KMS-11 (cell line): Measurements from ENCODE around the gene TRIM44.

Experiments
- H2AFZ ChIP-seq: fragments of 200-600 bp; sonication (generic); 2 replicates; pipeline ENCODE4 v1.6.1; 2016; ENCODE audit warnings: antibody characterized with exemption, mixed run types, low read depth
- H3K27ac ChIP-seq: fragments of 200-600 bp; sonication (generic); 2 replicates; pipeline ENCODE4 v1.6.1; 2016; ENCODE audit warnings: mild to moderate bottlenecking, mixed run types
- H3K27me3 ChIP-seq: fragments of 200-600 bp; sonication (generic); 2 replicates; pipeline ENCODE4 v1.6.1; 2017; ENCODE audit warnings: mild to moderate bottlenecking, low read depth, mixed run types, moderate library complexity; ENCODE audit not compliant: insufficient read depth
- H3K36me3 ChIP-seq: fragments of 200-600 bp; sonication (generic); 2 replicates; pipeline ENCODE4 v1.6.1; 2017; ENCODE audit warnings: mild to moderate bottlenecking, mixed run types; ENCODE audit not compliant: insufficient read depth
- H3K4me1 ChIP-seq: fragments of 200-600 bp; sonication (generic); 2 replicates; pipeline ENCODE4 v1.6.1; 2016; ENCODE audit warnings: mild to moderate bottlenecking, low read depth, mixed run types; ENCODE audit not compliant: poor library complexity, severe bottlenecking
- H3K4me2 ChIP-seq: fragments of 200-600 bp; sonication (generic); 2 replicates; pipeline ENCODE4 v1.7.0; 2016; ENCODE audit warnings: mild to moderate bottlenecking, mixed run types
- H3K4me3 ChIP-seq: fragments of 200-600 bp; sonication (generic); IDR thresholded peaks from 2 replicates; pipeline ENCODE4 v1.6.1; 2017; ENCODE audit warnings: low read depth, low read length, mixed read lengths; ENCODE audit not compliant: insufficient read depth
- H3K79me2 ChIP-seq: fragments of 200-600 bp; sonication (generic); 2 replicates; pipeline ENCODE4 v1.6.1; 2016; ENCODE audit warnings: low read depth, mixed run types; ENCODE audit not compliant: insufficient read depth
- H3K9ac ChIP-seq: fragments of 200-600 bp; sonication (generic); 2 replicates; pipeline ENCODE4 v1.6.1; 2016; ENCODE audit warnings: mild to moderate bottlenecking, mixed run types
- H4K20me1 ChIP-seq: fragments of 200-600 bp; sonication (generic); 2 replicates; pipeline ENCODE4 v1.6.1; 2016; ENCODE audit warnings: mild to moderate bottlenecking, mixed run types; ENCODE audit not compliant: insufficient read depth
- TF ChIP-seq, protein P1 (sequence below): fragments of 200-600 bp; sonication (generic); conservative IDR thresholded peaks from 2 replicates; pipeline ENCODE4 v1.6.1; 2017; ENCODE audit warnings: low read depth, mild to moderate bottlenecking, antibody characterized with exemption, low read length, moderate library complexity, mixed read lengths

The TRIM44 gene, protein sequence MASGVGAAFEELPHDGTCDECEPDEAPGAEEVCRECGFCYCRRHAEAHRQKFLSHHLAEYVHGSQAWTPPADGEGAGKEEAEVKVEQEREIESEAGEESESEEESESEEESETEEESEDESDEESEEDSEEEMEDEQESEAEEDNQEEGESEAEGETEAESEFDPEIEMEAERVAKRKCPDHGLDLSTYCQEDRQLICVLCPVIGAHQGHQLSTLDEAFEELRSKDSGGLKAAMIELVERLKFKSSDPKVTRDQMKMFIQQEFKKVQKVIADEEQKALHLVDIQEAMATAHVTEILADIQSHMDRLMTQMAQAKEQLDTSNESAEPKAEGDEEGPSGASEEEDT

DNA sequence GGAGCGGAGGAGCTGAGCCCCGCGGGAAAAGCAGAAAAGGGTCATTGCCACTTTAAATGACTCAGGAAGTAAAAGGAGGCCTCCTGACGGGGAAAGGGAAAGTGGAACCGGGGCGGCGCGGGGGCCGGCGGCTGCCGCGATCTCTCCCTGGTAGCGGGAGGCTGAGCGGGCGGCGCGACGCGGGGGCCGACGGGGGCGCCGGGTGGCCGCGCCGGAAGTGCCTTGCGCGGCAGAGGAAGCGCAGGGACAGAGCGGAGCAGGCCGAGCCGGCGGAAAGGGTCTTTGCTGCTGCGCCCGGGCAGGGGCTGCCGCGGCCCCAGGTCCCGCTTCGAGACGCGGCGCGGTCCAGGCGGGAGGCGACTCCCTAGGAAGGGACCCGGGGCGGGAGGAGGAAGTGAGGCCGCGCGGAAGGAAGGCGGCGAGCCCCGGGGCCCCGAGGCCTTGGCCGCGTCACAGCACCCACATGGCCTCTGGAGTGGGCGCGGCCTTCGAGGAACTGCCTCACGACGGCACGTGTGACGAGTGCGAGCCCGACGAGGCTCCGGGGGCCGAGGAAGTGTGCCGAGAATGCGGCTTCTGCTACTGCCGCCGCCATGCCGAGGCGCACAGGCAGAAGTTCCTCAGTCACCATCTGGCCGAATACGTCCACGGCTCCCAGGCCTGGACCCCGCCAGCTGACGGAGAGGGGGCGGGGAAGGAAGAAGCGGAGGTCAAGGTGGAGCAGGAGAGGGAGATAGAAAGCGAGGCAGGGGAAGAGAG lies at the start of gene TRIM44:
TRIM44 (plus strand) TSS at position 127 of the 759 bp plus-strand sequence; CDS start at position 464, 337 bp downstream.
- Histone ChIP-seq H3K4me2 (peak within 1 kb of the TSS; percentile 89), H4K20me1 (no peaks in the 10 kb centered on the region), H3K36me3 (no peaks in the 10 kb centered on the region), H3K9ac (peak within 1 kb of the TSS; percentile 88), H3K4me3 (no peak within 1 kb of the TSS), H3K27ac (peak within 1 kb of the TSS; percentile 57), H3K27me3 (no peaks in the 10 kb centered on the region), H3K4me1 (peaks cover 20% of the 10 kb centered on the region), H3K79me2 (peaks cover 37% of the 10 kb centered on the region; the same call in 1 of the 2 replicates), H2AFZ (peak within 1 kb of the TSS; percentile 99)
- TF ChIP-seq, protein P1, sequence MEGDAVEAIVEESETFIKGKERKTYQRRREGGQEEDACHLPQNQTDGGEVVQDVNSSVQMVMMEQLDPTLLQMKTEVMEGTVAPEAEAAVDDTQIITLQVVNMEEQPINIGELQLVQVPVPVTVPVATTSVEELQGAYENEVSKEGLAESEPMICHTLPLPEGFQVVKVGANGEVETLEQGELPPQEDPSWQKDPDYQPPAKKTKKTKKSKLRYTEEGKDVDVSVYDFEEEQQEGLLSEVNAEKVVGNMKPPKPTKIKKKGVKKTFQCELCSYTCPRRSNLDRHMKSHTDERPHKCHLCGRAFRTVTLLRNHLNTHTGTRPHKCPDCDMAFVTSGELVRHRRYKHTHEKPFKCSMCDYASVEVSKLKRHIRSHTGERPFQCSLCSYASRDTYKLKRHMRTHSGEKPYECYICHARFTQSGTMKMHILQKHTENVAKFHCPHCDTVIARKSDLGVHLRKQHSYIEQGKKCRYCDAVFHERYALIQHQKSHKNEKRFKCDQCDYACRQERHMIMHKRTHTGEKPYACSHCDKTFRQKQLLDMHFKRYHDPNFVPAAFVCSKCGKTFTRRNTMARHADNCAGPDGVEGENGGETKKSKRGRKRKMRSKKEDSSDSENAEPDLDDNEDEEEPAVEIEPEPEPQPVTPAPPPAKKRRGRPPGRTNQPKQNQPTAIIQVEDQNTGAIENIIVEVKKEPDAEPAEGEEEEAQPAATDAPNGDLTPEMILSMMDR, result no peak

DNA sequence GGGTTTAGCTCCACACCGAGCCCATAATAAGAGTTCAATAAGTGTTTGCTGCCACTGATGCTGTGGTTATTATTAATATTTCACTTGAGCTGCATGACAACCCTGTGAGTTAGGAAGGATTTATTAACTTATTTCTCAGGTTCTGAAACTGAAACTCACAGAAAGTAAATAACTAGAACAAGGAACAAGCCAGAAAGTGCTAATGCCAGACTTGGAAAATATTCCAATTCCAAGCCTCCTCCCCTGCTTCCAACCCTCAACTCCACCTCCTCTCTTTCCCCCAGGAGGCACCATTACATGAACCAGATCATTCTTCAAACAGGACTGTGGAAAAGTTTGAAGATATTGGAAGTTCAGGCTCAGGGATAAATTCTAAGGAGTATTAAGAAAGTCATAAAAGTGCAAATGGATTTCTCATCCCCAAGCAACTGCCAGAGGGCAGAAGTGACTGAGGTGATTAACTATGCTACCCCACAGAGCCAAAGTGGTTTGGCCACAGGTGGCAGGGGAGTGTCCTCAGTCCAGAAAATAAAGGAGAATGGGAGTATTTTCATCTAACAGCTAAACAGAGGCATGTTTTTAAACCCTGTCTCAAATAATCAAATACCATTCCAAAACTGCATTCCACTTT lies 47.5 kb upstream of the TRIM44 start:
- H2AFZ ChIP-seq, result no peak overlapping the region
- H4K20me1 ChIP-seq, result no peaks in the 10 kb centered on the region
- no peak overlapping the region for H3K27ac ChIP-seq
- no peak overlapping the region for H3K4me3 ChIP-seq
- peaks cover 40% of the 10 kb centered on the region for H3K4me1 ChIP-seq
- no peaks in the 10 kb centered on the region for H3K27me3 ChIP-seq
- H3K36me3 ChIP-seq, result no peaks in the 10 kb centered on the region
- peaks cover 6% of the 10 kb centered on the region; the same call in 1 of the 2 replicates for H3K79me2 ChIP-seq
- no peak overlapping the region for H3K4me2 ChIP-seq
- TF ChIP-seq, protein P1, result no peak; the same call in 1 of the 2 replicates
- H3K9ac ChIP-seq, result no peak overlapping the region

DNA sequence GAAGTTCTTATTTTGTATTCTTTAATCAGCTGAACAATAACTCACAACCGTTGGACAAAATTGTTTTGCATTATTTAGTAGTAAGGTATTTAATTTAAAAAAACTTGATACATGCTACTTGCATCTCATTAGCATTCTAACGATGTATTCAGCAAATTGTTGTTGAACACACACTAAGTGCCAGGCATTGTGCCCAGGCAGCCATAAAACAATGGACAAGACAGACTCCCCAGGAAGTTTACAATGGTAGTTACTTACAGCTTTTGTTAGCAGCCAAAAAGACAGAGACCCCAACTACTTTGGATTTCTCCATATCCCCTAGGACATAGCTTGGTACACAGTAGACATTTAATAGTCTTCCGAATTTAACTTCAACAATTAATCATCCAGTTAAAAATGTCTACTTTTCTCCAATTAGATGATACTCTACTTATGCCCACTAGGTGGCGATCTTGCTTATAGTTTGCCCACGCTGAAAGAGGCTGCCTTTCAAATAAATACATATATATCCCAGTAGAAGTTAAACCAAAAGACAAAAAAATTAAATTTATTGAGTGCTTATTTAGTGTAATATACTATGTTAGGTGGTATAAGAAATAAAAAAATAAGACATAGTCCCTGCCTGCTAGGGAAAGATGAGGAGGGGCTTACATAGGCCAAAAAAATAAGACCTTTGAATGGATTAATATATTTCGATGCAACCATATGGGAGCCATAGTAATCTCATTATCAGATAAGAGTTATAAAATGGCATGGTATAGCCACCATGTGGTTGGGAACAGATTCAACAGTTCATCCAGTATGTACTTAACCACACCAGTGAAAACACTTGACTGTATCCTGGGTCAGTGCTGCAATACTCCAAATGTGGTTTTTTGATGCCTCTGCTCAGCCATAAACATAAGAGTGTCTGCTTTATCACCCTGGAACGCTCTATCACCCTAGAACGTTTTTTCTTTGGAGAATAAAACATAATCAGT lies 46.4 kb upstream of the TRIM44 start:
- Histone ChIP-seq H3K4me2 (peak overlapping the region; percentile 5; the same call in 1 of the 2 replicates), H3K9ac (no peak overlapping the region), H3K27ac (no peak overlapping the region; the same call in 1 of the 2 replicates), H2AFZ (no peak overlapping the region), H3K4me1 (peaks cover 45% of the 10 kb centered on the region), H4K20me1 (no peaks in the 10 kb centered on the region), H3K4me3 (no peak overlapping the region), H3K36me3 (no peaks in the 10 kb centered on the region), H3K79me2 (peaks cover 17% of the 10 kb centered on the region; the same call in 1 of the 2 replicates), H3K27me3 (no peaks in the 10 kb centered on the region)
- TF ChIP-seq, protein P1, result peak; percentile 88
